Neural progenitor cell (in vitro differentiated cells): ENCODE results near the gene TLDC2. TPM values are rescaled to one million over a fixed set of nuclear protein-coding genes. Genes with fewer than 3 reads are reported as not detected.
A peak's percentile ranks its signal among the peaks of the same experiment; 100 is the strongest.

Source experiments
- DNase-seq: peaks from one replicate; pipeline ENCODE4 v3.0.0-alpha.2; 2016; ENCODE audit warnings: low spot score
- H2AFZ ChIP-seq: fragments of 200-600 bp; sonication (generic); replicated peaks from 2 replicates; pipeline ENCODE4 v1.6.1; 2016; ENCODE audit warnings: antibody characterized with exemption
- H3F3A ChIP-seq: fragments of 200-600 bp; sonication (generic); 2 replicates; pipeline ENCODE4 v1.6.1; 2016; ENCODE audit warnings: antibody characterized with exemption, low read depth
- H3K27ac ChIP-seq: fragments of 200-600 bp; sonication (generic); 2 replicates; pipeline ENCODE4 v1.5.1; 2016; ENCODE audit warnings: mild to moderate bottlenecking
- H3K27me3 ChIP-seq: fragments of 200-600 bp; sonication (generic); 2 replicates; pipeline ENCODE4 v1.6.1; 2016; ENCODE audit warnings: mild to moderate bottlenecking, moderate library complexity
- H3K36me3 ChIP-seq: fragments of 200-600 bp; sonication (generic); 2 replicates; pipeline ENCODE4 v1.5.1; 2016
- H3K4me1 ChIP-seq: fragments of 200-600 bp; sonication (generic); 2 replicates; pipeline ENCODE4 v1.6.1; 2016; ENCODE audit warnings: mixed run types
- H3K4me2 ChIP-seq: fragments of 200-600 bp; sonication (generic); 2 replicates; pipeline ENCODE4 v1.6.1; 2016
- H3K4me3 ChIP-seq: fragments of 200-600 bp; sonication (generic); 2 replicates; pipeline ENCODE4 v1.5.1; 2016
- H3K79me2 ChIP-seq: fragments of 200-600 bp; sonication (generic); 2 replicates; pipeline ENCODE4 v1.6.1; 2016; ENCODE audit warnings: low read depth
- H3K9ac ChIP-seq: fragments of 200-600 bp; sonication (generic); 2 replicates; pipeline ENCODE4 v1.6.1; 2016
- H3K9me3 ChIP-seq: fragments of 200-600 bp; sonication (generic); 2 replicates; pipeline ENCODE4 v1.5.1; 2016; ENCODE audit warnings: low read depth
- H4K20me1 ChIP-seq: fragments of 200-600 bp; sonication (generic); 2 replicates; pipeline ENCODE4 v1.6.1; 2016; ENCODE audit warnings: low read depth
- H3K27ac Mint-ChIP-seq: 3 replicates; pipeline ENCODE4 v1.8.0; 2021; ENCODE audit warnings: mixed read lengths
- H3K27me3 Mint-ChIP-seq: 2 replicates; pipeline ENCODE4 v1.8.0; 2022; ENCODE audit warnings: low read depth, mild to moderate bottlenecking, inconsistent platforms, moderate library complexity, mixed read lengths; ENCODE audit not compliant: insufficient read depth
- H3K36me3 Mint-ChIP-seq: 3 replicates; pipeline ENCODE4 v1.8.0; 2021; ENCODE audit warnings: mixed read lengths
- H3K4me1 Mint-ChIP-seq: 3 replicates; pipeline ENCODE4 v1.8.0; 2021; ENCODE audit warnings: mixed read lengths
- H3K4me3 Mint-ChIP-seq: 3 replicates; pipeline ENCODE4 v1.8.0; 2021; ENCODE audit warnings: mild to moderate bottlenecking, moderate library complexity, mixed read lengths
- H3K9me3 Mint-ChIP-seq: 3 replicates; pipeline ENCODE4 v1.8.0; 2020; ENCODE audit warnings: mixed read lengths
- CTCF ChIP-seq: fragments of 200-600 bp; sonication (generic); IDR thresholded peaks from 2 replicates; pipeline ENCODE4 v1.5.1; 2017; ENCODE audit warnings: antibody characterized with exemption, mild to moderate bottlenecking
- EZH2 ChIP-seq: fragments of 200-600 bp; sonication (generic); IDR thresholded peaks from 2 replicates; pipeline ENCODE4 v1.6.1; 2017; ENCODE audit warnings: antibody characterized with exemption, mild to moderate bottlenecking, moderate library complexity
- EZH2phosphoT487 ChIP-seq: fragments of 200-600 bp; sonication (generic); IDR thresholded peaks from 2 replicates; pipeline ENCODE4 v1.6.1; 2017; ENCODE audit warnings: antibody characterized with exemption
- total RNA-seq: library from RNA; depleted of rRNA; stranded (reverse); fragments of >200 nt; gene quantifications from 2 replicates; pipeline ENCODE4 v1.2.3, GENCODE V29; 2015; ENCODE audit warnings: low replicate concordance

TLDC2 gene
- total RNA-seq, 1 donor from 2014 or later, result 2.4 TPM

GRCh38 chr20:36917943-36918342, 42.0 kb downstream of the TLDC2 start:
- Mint-ChIP-seq H3K4me3 (no peak overlapping the region), H3K27ac (no peak overlapping the region), H3K9me3 (no peaks in the 10 kb centered on the region), H3K4me1 (no peaks in the 10 kb centered on the region), H3K36me3 (peaks cover 1% of the 10 kb centered on the region), H3K27me3 (peaks cover 4% of the 10 kb centered on the region)
- no peak overlapping the region for H3K27ac ChIP-seq
- no peak overlapping the region for H3K4me3 ChIP-seq
- H2AFZ ChIP-seq, result no peak overlapping the region
- H3K9me3 ChIP-seq, result no peaks in the 10 kb centered on the region
- H3F3A ChIP-seq, result no peaks in the 10 kb centered on the region
- no peak overlapping the region for H3K4me2 ChIP-seq
- no peaks in the 10 kb centered on the region for H3K27me3 ChIP-seq
- H3K9ac ChIP-seq, result no peak overlapping the region
- no peak for TF ChIP-seq EZH2phosphoT487
- no peak for TF ChIP-seq EZH2
- no peak for TF ChIP-seq CTCF
- no peaks in the 10 kb centered on the region for H4K20me1 ChIP-seq
- H3K79me2 ChIP-seq, result no peaks in the 10 kb centered on the region
- DNase-seq, result no peak
- no peaks in the 10 kb centered on the region for H3K4me1 ChIP-seq
- no peaks in the 10 kb centered on the region for H3K36me3 ChIP-seq

- TF ChIP-seq EZH2phosphoT487 (no peak), CTCF (peak; percentile 87), EZH2 (no peak)
- no peaks in the 10 kb centered on the region for H3K36me3 Mint-ChIP-seq
- H3K9me3 ChIP-seq, result no peaks in the 10 kb centered on the region
- no peaks in the 10 kb centered on the region for H3K79me2 ChIP-seq
- H3K9ac ChIP-seq, result no peak overlapping the region
- DNase-seq, result peak; percentile 66
- H4K20me1 ChIP-seq, result no peaks in the 10 kb centered on the region
- no peak overlapping the region for H3K4me3 Mint-ChIP-seq
- H3K9me3 Mint-ChIP-seq, result no peaks in the 10 kb centered on the region
- H3K27ac ChIP-seq, result no peak overlapping the region
- H3K27ac Mint-ChIP-seq, result no peak overlapping the region
- H3K4me3 ChIP-seq, result no peak overlapping the region
- H3K36me3 ChIP-seq, result no peaks in the 10 kb centered on the region
- no peaks in the 10 kb centered on the region for H3K4me1 Mint-ChIP-seq
- no peak overlapping the region for H3K4me2 ChIP-seq
- H2AFZ ChIP-seq, result no peak overlapping the region
- no peaks in the 10 kb centered on the region for H3F3A ChIP-seq
- H3K27me3 Mint-ChIP-seq, result peaks cover 2% of the 10 kb centered on the region
- H3K27me3 ChIP-seq, result no peaks in the 10 kb centered on the region
- H3K4me1 ChIP-seq, result no peaks in the 10 kb centered on the region
Observed at GRCh38 chr20:36919715-36920333, 43.9 kb downstream of the TLDC2 start.

DNA sequence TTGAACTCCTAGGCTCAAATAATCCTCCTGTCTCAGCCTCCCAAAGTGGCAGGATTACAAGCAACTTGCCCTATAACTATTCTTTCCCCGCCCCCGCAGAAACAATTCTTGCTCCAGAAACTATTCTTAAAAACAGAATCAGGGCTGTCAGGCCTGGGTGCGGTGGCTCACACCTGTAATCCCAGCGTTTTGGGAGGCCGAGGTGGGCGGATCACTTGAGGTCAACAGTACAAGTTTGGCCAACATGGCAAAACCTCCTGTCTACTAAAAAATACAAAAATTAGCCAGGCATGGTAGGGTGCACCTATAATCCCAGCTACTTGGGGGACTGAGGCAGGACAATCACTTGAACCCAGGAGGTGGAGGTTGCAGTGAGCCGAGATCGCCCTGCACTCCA, 44.4 kb downstream of the TLDC2 start:
- no peak overlapping the region for H3K4me3 ChIP-seq
- H3K4me2 ChIP-seq, result no peak overlapping the region
- no peaks in the 10 kb centered on the region for H3F3A ChIP-seq
- no peaks in the 10 kb centered on the region for H3K36me3 ChIP-seq
- no peak overlapping the region for H2AFZ ChIP-seq
- H3K4me1 ChIP-seq, result no peaks in the 10 kb centered on the region
- H3K4me1 Mint-ChIP-seq, result no peaks in the 10 kb centered on the region
- H3K9me3 Mint-ChIP-seq, result no peaks in the 10 kb centered on the region
- TF ChIP-seq CTCF, result no peak
- TF ChIP-seq EZH2phosphoT487, result no peak
- no peak for TF ChIP-seq EZH2
- H3K9ac ChIP-seq, result no peak overlapping the region
- H3K27ac Mint-ChIP-seq, result no peak overlapping the region
- no peaks in the 10 kb centered on the region for H3K27me3 ChIP-seq
- no peak for DNase-seq
- no peaks in the 10 kb centered on the region for H4K20me1 ChIP-seq
- no peaks in the 10 kb centered on the region for H3K9me3 ChIP-seq
- no peak overlapping the region for H3K4me3 Mint-ChIP-seq
- no peaks in the 10 kb centered on the region for H3K36me3 Mint-ChIP-seq
- H3K27me3 Mint-ChIP-seq, result peaks cover 2% of the 10 kb centered on the region
- H3K79me2 ChIP-seq, result no peaks in the 10 kb centered on the region
- no peak overlapping the region for H3K27ac ChIP-seq
